NCI-H226 (cell line): ENCODE measurements around the gene MAPK8.

Source experiments
- DNase-seq: peaks from one replicate; pipeline ENCODE4 v3.0.0-alpha.2; 2015

The MAPK8 gene

GRCh38 chr10:48451969-48452878 lies 145.7 kb downstream of the MAPK8 start:
- DNase-seq: no peak

GRCh38 chr10:48452879-48453412 lies 146.5 kb downstream of the MAPK8 start:
- no peak for DNase-seq

- no peak for DNase-seq
These were observed 147.2 kb downstream of the MAPK8 start for GRCh38 chr10:48453451-48454301.

GRCh38 chr10:48454302-48455054 lies 148.0 kb downstream of the MAPK8 start:
- DNase-seq: peak; percentile 49

GRCh38 chr10:48455055-48455391 lies 148.5 kb downstream of the MAPK8 start:
- DNase-seq: no peak

- no peak for DNase-seq
These were observed 149.1 kb downstream of the MAPK8 start for GRCh38 chr10:48455392-48456151.

- no peak for DNase-seq
These were observed 149.9 kb downstream of the MAPK8 start for GRCh38 chr10:48456361-48456804.

- DNase-seq: no peak
These were observed 150.6 kb downstream of the MAPK8 start for GRCh38 chr10:48456808-48457761.

- DNase-seq: no peak
These were observed 151.6 kb downstream of the MAPK8 start for GRCh38 chr10:48457949-48458661.

- DNase-seq: no peak
These were observed 152.2 kb downstream of the MAPK8 start for GRCh38 chr10:48458662-48459048.

GRCh38 chr10:48459270-48460150 lies 153.0 kb downstream of the MAPK8 start:
- DNase-seq: no peak

GRCh38 chr10:48460182-48460581 lies 153.7 kb downstream of the MAPK8 start:
- DNase-seq: no peak

- no peak for DNase-seq
These were observed 155.4 kb downstream of the MAPK8 start for GRCh38 chr10:48461623-48462481.

GRCh38 chr10:48462482-48463020 lies 156.1 kb downstream of the MAPK8 start:
- no peak for DNase-seq

- no peak for DNase-seq
These were observed 157.0 kb downstream of the MAPK8 start for GRCh38 chr10:48463318-48464003.

GRCh38 chr10:48464121-48464870 lies 157.8 kb downstream of the MAPK8 start:
- no peak for DNase-seq
